GM21390 (cell line): Measurements from ENCODE around the gene CAND2.

Experiments used
- ATAC-seq: cut with Tn5 transposase; IDR thresholded peaks from one replicate; pipeline ENCODE4 v1.9.1; 2021; ENCODE audit not compliant: unreplicated experiment

The CAND2 gene

GRCh38 chr3:12796171-12797123 is at the start of gene CAND2:
TSS of gene CAND2 (plus strand) at chr3:12796680. CDS start at chr3:12796721, 41 bp downstream.
- ATAC-seq = no peak

- ATAC-seq = no peak
Observed at GRCh38 chr3:12748477-12748876, 48.0 kb upstream of the CAND2 start.

- no peak for ATAC-seq
Observed at GRCh38 chr3:12750223-12750622, 46.3 kb upstream of the CAND2 start.

- no peak for ATAC-seq
Observed at GRCh38 chr3:12750658-12751071, 45.8 kb upstream of the CAND2 start.

GRCh38 chr3:12751571-12751970 is 44.9 kb upstream of the CAND2 start:
- ATAC-seq = no peak

- ATAC-seq = no peak
Observed at GRCh38 chr3:12752102-12752501, 44.4 kb upstream of the CAND2 start.

GRCh38 chr3:12752809-12753208 is 43.7 kb upstream of the CAND2 start:
- ATAC-seq = no peak

GRCh38 chr3:12753275-12754028 is 43.0 kb upstream of the CAND2 start:
- ATAC-seq = no peak

GRCh38 chr3:12754313-12754712 is 42.2 kb upstream of the CAND2 start:
- ATAC-seq = no peak

GRCh38 chr3:12755754-12756153 is 40.7 kb upstream of the CAND2 start:
- no peak for ATAC-seq

- ATAC-seq = no peak
Observed at GRCh38 chr3:12756175-12756574, 40.3 kb upstream of the CAND2 start.

- no peak for ATAC-seq
Observed at GRCh38 chr3:12756635-12757034, 39.8 kb upstream of the CAND2 start.

GRCh38 chr3:12758025-12758781 is 38.3 kb upstream of the CAND2 start:
- peak; percentile 48 for ATAC-seq

GRCh38 chr3:12759097-12759679 is 37.3 kb upstream of the CAND2 start, which contains the start of gene TMEM40:
TSS of gene TMEM40 (minus strand) at chr3:12759259. CDS start at chr3:12749832, 9,427 bp downstream.
- no peak for ATAC-seq

GRCh38 chr3:12759693-12760565 is 36.6 kb upstream of the CAND2 start:
- no peak for ATAC-seq

GRCh38 chr3:12764171-12764776 is 32.2 kb upstream of the CAND2 start:
- ATAC-seq = no peak

GRCh38 chr3:12766541-12766940 is 29.9 kb upstream of the CAND2 start:
- no peak for ATAC-seq

GRCh38 chr3:12768579-12769527 is 27.6 kb upstream of the CAND2 start:
- ATAC-seq = no peak
